ENCODE results near the gene STC2. TPM values are rescaled to one million over a fixed set of nuclear protein-coding genes. Genes with fewer than 3 reads are reported as not detected.

The STC2 gene
- polyA plus RNA-seq, 3 donors, result 2.0 to 10.6 (median 3.3) TPM

DNA sequence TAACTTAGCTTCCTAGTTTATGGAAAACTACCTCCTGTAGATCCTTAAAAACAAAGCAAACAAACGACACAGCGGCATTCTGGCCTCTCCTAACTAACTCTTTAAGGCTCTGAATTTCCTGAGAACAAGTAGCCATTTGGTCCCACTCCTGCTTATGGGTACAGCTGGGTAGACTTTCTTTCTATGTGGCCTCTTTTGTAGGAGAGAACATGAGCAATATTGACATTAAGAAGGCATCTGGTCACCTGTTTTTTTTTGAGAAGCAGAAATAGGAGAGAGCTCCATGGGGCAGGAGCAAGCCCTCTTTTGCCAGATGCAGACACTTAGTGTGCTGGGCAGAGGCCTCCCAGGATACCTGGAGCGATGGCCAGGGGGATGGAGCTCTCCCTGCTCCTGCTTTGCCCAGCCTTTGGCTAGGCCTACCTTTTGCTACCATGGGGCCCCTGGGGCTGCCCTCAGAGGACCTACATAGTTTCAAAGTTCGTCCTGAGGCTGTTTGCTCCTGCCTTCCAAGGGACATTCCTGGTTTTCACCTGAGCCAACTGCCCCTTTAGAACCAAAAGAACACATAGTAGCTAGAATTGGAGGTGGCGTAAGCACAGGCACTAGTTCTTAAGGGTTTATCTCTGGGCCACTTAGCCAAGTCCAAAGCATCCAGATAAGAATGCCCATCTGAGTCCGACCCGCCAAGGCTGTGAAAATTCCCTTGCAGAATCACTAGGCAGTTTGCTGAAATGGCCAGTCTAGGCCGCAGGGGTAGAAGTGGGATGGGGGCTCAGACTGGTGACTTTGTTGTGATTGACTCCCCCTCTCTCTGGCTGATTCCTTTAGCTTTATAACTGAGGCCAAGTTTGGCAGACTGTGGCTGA, 2.4 kb upstream of the STC2 start:
- 55 to 94% (median 94%) methylated on average over 8 of the region's 8 CpGs for WGBS, 3 donors
- H3K27ac ChIP-seq (ENCODE audit: low read depth, low read length), result no peak overlapping the region

DNA sequence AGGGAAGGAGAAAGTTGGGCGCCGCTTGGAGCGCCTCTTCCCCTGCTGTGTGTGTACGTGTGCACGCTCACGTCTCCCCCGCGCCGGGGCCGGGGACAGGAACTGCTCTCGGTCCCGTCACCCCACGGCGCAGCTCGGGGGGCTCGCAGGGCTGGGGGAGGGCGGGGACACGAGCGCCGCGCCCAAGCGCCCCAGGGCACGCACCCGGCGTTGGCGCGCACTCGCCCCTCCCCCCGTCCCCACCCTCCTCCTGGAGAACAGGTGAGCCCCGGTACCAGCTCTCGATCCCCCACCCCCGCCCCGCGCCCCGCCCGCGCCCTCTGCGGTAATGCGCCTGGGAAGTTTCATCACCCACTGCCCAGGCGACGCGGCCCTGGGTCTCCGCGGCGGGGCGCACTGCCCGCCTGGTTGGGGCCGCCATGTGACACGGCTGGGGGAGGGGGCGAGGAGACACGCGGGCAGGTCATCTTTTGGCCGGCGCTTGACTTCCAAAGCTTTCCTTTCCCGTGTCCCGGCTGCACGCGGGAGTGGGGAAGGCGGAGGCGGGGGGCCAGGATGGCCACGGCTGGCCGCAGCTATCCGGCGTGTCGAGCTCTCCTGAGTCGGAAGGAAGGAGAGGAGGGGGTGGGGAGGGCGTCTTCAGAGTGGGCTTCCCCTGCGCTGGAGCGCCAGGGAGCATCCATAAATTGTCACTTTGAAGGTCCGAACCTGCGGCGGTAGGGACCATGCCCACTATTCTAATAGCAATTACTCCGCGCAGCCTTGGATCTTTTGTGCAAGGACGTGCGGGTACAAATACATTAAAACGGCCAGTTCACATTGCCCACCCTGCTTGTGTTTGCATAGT, 1.5 kb upstream of the STC2 start:
- WGBS, 3 donors, result 4 to 12% (median 9%) methylated on average over 66 to 77 of the region's 77 CpGs
- H3K27ac ChIP-seq (ENCODE audit: low read depth, low read length), result no peak overlapping the region

DNA sequence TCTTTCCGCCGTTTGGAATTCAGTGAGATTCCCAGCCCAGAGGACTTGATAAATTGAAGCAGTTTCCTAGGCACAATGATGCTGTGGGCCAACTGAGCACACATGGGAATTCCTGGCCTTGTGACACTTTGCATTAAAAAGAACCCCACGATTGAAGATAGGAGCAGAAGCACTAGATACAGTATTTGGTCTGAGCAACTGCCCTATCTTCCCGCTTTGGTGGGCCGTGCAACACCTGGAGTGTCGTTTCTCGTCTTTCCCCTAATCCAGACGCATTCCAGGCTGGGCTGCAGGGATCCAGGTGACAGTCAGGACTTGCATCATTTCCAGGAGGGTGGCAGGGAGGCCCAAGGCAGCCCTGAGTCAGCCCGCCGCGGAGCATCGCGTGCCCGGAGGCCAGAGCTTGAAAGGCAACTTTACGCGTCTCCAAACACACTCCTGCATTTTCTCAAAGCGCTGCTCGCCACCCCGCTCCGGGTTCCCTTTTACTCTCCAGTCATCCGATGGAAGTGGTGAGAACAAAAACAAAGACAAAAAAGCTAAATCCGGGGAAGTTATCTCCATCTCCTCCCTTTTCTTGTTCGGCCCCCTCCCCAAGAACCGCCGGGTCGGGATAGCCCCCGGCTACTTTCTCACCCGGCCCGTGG, 753 bp upstream of the STC2 start:
- H3K27ac ChIP-seq (ENCODE audit: low read depth, low read length), result no peak overlapping the region
- 1 to 2% (median 2%) methylated on average over 24 to 29 of the region's 29 CpGs for WGBS, 3 donors

DNA sequence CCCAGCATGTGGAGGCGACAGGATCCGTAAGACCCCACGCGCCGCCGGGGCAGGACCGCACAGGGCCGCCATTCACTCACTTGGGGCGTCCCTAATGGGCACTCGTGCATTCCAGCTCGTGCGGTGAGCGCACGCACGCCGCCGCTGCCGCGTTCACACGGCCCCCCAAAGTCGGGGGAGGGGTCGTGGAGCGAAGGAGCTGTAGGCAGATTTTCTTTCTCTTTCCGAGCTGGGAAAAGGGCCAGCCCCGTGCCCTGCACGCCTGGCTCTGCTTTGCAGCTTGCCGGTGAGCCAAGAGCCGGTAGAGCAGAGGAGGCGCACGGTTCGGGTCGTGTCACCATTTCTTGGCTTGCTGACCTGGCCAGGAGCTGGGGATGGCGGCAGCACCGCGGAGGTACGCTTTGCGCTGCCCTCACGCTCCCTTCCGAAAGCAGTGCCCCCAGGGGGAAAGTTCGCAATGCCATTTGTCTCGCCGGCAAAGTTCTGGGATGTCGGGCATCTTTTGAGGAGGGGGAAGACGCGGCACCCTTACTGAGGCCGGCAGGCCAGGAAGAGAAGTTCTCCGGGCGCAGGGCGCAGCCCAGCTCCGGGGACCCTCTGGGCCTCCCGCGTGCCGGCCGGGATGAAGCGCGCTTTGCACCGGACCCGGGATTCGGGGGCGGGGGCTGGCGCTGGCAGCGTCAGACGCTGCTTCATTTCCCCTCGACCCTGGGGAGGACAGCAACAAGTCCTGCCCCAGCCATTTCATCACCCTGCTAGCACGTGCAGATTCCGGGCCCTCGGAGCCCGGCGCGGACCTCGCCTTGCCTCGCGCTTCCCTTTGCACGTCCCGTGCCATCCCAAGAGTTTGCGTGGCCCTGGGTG, 898 bp downstream of the STC2 start:
- 2 to 5% (median 3%) methylated on average over 70 to 76 of the region's 76 CpGs for WGBS, 3 donors
- no peak overlapping the region for H3K27ac ChIP-seq (ENCODE audit: low read depth, low read length)

DNA sequence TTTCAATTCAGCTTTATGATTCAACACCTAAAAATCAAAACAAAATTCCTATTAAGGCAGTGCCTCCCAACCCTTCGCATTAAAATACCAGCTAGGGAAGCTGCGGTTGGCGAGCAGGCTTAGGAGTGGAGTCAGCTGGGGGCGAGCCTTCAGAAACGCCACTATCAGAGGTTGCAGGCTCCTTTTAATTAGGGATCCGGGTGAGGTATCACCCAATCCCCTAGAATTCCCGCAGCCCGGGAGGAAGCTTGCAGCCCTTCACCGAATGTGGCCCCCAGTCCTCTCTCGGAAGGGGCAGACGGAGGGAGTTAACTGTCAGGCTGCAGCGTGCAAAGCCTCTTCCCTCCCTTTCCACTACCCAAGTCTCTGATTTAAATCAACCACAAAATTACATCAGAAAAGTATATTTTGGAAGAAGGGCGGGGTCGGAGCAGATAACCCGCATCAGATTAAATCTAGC, 1.7 kb downstream of the STC2 start:
- 17 to 45% (median 35%) methylated on average over 15 of the region's 15 CpGs for WGBS, 3 donors

DNA sequence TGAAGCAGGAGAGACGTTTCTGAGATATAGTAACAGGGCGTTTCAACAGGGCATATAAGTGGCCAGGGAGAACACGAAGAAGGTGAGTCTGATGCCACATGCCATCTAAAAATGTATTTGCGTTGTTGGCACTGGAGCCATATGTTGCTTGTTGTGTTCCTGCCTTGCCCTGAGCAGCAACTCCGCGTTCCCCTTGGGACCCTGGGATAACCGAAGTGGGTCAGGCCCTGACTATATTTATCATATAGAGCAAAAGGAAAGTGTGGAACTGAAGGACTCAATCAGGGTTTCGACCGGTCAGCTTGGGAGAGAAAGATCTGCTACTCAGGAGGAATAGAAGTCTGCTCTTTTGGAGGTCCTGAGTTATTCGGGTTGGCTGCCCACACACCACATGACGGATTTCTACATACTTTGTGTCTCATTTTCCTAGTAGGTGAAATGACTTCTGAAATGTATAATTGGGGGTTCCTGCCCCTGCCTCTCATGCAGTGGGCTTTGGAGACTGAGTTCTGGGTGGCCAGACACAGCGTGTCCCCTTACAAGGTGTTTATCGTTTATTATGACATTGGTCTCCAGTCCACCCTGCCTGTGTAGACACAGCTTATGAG, 3.0 kb downstream of the STC2 start:
- H3K27ac ChIP-seq (ENCODE audit: low read depth, low read length), result no peak overlapping the region
- 76 to 82% (median 81%) methylated on average over 13 of the region's 13 CpGs for WGBS, 3 donors

More for the DNA sequence above, 1.7 kb downstream of the STC2 start:
- H3K27ac ChIP-seq (ENCODE audit: low read depth, low read length), result no peak overlapping the region

DNA sequence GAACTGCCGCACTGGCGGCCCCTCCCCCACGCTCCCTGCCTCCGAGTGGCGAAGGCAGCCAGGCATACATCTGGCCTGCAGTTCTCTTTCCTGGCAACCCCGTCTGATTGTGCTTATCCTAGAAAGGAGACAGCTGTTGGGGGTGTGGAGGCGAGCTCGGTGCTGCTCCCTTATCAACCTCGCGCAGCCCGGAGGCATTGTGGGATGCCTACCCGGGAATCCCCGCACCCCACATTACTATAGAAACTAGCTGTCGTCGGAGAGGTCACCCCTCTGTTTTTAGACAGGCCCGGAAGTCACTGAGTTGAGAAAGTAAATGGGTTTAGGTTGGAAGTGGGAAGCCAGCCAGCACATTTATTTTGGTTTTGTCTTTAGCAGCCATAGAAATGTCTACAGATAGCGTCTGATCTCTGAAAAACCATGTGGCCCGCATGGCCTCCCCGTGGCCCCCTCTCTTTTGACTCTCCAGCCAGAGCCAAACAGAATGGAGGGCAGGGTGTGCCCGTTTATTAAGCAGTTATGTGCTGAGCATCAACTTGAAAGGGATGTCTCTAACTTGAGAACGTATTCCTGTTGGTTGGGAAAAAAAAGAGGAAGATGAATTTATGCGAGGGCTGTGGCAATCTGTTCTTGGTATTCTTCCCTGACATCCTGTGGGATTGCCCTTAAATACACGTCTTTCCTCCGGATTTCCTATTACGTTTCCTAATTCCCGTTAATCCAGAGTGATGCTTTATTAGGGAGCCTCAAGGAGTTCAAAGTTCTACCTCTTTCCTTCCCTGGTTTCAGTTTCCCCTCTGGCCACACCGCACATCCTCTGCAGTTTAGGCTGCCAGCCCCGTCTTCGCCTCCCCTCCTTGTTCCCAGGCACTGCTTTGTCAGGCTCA, 3.9 kb downstream of the STC2 start:
- WGBS, 3 donors, result 20 to 33% (median 22%) methylated on average over 29 of the region's 29 CpGs
- H3K27ac ChIP-seq (ENCODE audit: low read depth, low read length), result no peak overlapping the region

DNA sequence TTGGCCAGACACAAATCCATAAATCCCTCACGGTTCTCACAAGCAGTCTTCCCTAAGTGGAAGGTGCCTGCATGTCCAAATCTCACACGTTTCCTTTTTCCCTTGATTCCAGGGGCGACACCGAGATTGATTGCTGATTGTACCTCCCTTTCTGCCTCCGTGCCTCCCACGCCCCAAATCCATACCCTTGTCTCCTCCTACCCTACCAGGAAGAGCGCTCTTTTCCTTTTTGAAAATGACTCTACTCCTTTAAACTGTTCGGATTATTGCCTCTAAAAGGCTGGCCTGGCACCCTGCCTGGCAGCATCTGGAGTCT, 4.5 kb downstream of the STC2 start:
- no peak overlapping the region for H3K27ac ChIP-seq (ENCODE audit: low read depth, low read length)
- WGBS, 3 donors, result 24 to 35% (median 32%) methylated on average over 8 of the region's 8 CpGs

DNA sequence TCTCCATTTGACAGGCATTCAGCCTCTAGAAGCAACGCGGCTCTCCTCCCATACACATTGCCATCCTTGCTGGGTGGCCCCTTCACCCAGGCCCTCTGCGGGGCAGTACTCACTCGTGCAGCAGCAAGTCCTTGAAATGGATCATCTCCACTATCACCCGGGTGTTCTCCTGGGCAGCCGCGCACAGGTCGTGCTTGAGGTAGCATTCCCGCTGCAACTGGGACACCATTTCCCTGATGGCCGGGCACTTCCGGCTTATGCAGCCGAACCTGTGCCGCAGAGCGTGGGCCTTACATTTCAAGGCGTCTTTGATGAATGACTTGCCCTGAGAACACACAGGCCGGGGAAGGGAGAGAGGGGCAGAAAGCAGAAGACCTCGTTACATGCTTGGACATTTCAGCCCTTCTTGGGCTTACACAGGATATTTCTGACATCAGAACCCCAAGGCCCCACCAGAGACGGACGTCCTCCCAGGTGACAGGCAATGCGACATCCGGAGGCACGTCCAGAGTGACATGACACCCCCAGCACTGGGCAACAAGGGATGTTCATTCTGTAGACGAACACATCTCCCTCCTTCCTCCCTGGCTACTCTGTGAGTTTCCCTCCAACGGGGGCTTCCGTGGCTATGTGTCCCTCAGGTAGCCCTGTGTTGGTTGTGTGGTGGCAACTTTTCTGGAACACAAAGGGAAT, 5.0 kb downstream of the STC2 start:
- H3K27ac ChIP-seq (ENCODE audit: low read depth, low read length), result no peak overlapping the region
- 80 to 83% (median 80%) methylated on average over 25 of the region's 25 CpGs for WGBS, 3 donors

DNA sequence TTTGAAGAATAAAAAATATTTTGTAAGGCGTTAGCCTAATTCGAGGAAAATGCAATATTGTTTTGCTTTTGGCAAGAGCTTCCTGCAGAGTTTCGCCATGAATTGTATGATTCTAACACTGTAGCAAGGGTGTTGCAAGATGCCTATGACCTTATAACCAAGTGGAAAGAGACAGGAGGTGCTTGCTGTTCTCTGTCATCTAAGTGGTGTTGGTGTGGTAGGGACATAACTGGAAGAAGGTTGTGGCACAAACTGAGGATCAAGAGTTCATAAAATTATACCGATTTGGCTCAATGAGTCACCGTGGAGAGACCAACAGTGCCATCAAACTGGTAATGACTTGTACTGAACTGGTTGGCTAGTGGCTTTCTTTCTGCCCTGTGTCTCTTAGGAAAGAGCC, 6.3 kb downstream of the STC2 start:
- H3K27ac ChIP-seq (ENCODE audit: low read depth, low read length), result no peak overlapping the region
- 59 to 90% (median 69%) methylated on average over 5 of the region's 5 CpGs for WGBS, 3 donors

DNA sequence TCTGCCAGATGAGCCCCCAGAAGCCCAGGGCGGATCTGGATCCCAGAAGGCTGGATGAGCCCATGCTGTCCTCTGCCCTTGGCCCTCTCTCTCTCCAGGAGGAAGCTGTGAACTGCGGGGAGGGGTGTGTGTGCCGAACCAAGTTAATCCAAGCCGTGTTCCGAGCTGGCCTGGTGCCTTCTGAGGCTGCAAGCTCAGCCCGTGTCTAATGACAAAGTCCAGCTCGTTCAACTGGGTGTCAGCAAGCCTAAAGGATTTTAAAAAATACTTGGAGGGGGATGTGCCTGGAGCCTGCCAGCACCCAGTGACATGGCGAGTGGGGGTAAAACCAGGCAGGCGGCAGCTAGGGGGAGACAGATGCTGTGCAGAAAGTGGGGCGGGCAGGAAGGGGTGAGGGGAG, 8.0 kb downstream of the STC2 start:
- WGBS, 3 donors, result 50 to 60% (median 52%) methylated on average over 10 of the region's 10 CpGs
- H3K27ac ChIP-seq (ENCODE audit: low read depth, low read length), result no peak overlapping the region

DNA sequence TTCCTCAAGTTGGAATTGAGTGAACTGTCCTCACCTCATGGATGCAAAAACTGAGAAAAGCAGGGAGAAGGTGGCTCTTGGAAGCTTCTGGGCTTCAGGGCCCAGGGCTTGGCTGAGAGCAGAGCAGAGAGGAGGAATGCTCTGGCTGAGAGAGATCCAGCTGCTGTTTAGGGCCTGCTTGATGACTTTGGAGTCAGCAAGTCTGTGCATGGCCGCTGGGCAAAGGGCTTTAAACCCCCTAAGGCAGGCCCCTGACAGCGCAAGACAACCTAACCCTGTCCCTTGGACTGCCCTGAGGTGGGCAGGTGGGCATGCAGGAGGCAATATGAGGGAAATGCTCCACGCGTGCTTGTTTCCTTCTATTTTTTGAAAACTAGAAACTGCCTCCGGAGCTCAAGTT, 8.6 kb downstream of the STC2 start:
- H3K27ac ChIP-seq (ENCODE audit: low read depth, low read length), result no peak overlapping the region
- WGBS, 3 donors, result 63 to 86% (median 72%) methylated on average over 5 of the region's 5 CpGs

DNA sequence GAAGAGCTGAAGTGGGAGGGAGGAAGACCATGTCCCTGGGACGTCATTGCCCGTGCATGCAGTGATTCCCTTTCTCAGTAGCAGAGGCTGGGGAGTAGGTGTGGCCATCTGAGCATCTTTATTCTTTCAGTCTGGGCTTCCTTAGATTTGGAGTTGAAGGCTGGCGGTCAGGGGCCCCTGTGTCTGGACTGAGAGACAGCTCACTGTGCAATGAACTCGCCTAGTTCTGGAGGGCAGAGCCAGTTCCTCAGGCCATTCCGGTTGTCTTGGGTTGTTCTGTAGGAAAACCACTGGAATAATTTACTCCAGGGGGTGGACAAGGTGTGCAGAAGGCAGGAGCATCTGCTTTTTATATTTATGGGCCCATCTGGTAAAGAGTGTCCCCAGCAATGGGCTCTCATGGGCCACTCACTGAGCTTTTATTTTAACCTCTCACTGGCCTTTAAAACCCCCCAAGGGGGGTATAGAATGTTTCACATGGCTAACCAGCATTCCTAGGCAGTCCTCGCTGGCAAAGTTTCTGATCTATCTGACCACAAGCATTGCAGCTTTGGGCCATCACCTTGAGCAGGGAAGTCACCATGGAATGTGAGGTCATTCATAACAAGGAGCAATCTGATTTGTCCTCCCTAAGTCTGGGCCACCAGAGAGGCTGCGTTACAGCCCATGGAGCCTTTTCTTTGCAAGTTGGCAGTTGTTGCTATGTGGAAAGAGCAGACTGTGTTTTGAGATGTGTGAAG, 9.2 kb downstream of the STC2 start:
- H3K27ac ChIP-seq (ENCODE audit: low read depth, low read length), result no peak overlapping the region

DNA sequence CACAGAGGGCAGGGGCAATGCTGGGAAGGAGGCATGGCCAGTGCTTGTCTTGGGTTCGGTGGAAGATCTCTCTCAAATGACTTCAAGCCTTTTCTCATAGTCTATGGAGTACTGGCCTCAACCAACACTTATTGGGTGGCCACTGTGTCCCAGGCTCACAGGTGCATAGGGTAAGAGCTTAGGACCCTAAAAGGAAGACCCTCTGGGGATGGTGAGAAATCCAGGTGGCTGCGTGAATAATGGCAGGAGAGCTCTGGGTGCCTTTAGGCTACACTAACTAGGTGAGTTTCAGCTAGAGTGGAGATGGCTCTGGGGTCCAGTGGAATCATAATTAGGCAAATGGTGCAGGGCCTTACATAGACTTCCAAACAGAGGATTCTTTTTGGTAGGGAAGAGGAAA, 9.9 kb downstream of the STC2 start:
- no peak overlapping the region for H3K27ac ChIP-seq (ENCODE audit: low read depth, low read length)
- 96 to 100% (median 97%) methylated on average over 2 of the region's 2 CpGs for WGBS, 3 donors

More for the DNA sequence above, 9.2 kb downstream of the STC2 start:
- 79 to 95% (median 80%) methylated on average over 7 of the region's 7 CpGs for WGBS, 3 donors

DNA sequence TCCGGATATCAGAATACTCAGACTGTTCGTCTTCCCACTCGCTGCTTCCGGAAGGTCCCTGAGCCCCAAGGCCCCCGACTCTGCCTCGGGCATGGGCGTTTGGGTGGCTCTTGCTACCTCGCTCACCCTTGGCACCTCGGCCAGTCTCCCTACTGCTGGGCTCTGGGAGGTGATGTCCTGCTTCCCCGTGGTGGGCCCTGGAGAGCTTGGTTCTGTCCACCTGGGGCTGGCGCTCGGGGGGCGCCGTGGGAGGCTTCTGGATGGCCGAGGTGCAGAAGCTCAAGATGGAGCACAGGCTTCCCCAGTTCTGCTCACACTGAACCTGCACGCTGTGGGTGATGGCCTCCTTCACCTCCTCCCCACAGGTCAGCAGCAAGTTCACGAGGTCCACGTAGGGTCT, 10.4 kb downstream of the STC2 start:
- H3K27ac ChIP-seq (ENCODE audit: low read depth, low read length), result no peak overlapping the region
- WGBS, 3 donors, result 93 to 96% (median 94%) methylated on average over 18 of the region's 18 CpGs

Data from adipose tissue (tissue), 3 donors.